ENCODE results near the gene PIGC.

DNA sequence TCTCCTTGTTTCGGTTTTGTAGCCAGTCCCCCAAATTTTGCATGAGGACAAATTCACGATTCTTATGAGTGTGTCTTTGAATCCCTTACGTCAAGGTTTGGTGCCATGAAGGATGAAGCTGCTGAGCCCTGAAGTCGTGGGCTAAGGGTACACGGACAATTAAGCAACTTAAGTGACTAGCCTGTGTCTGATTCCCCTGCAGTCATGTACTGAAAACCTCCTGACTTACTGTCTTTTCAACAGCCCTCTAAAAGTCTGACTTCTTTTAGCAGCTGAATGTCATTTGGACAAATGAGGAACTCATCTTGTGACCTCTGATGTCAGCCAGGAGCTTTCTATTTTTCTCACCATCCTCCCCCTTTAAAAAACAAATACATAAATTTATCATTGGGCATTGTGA lies 50.5 kb downstream of the PIGC start:
- TF ChIP-seq, protein P1, sequence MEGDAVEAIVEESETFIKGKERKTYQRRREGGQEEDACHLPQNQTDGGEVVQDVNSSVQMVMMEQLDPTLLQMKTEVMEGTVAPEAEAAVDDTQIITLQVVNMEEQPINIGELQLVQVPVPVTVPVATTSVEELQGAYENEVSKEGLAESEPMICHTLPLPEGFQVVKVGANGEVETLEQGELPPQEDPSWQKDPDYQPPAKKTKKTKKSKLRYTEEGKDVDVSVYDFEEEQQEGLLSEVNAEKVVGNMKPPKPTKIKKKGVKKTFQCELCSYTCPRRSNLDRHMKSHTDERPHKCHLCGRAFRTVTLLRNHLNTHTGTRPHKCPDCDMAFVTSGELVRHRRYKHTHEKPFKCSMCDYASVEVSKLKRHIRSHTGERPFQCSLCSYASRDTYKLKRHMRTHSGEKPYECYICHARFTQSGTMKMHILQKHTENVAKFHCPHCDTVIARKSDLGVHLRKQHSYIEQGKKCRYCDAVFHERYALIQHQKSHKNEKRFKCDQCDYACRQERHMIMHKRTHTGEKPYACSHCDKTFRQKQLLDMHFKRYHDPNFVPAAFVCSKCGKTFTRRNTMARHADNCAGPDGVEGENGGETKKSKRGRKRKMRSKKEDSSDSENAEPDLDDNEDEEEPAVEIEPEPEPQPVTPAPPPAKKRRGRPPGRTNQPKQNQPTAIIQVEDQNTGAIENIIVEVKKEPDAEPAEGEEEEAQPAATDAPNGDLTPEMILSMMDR (IDR thresholded peaks at IDR 0.05) = no peak
- TF ChIP-seq POLR2A (IDR thresholded peaks at IDR 0.05) = no peak

Data from body of pancreas (tissue), 4 donors.